IMR-90 (cell line): ENCODE measurements around the gene TGFA. TPM values are rescaled to one million over a fixed set of nuclear protein-coding genes. Genes with fewer than 3 reads are reported as not detected.

Experiments
- ATAC-seq: fragments of 200-7000 bp; cut with Tn5 transposase; 2 replicates; pipeline ENCODE4 v1.9.1; 2020; ENCODE audit warnings: low read depth, mild to moderate bottlenecking, moderate library complexity
- BruUV-seq: library from RNA; stranded (reverse); fragments of 400-500 nt; replicated peaks from 2 replicates; lab custom pipeline; 2021; lab: Mats Ljungman, UMichigan
- CTCF ChIA-PET: fragments of 300-600 bp; formaldehyde crosslinking; extraction: SDS; loops from one replicate; lab custom pipeline; 2021; ENCODE audit warnings: antibody characterized with exemption; lab: Yijun Ruan, JAX
- POLR2A ChIA-PET: fragments of 300-600 bp; sonication (Branson Sonifier 250); formaldehyde crosslinking; loops from one replicate; lab custom pipeline; 2022; ENCODE audit warnings: antibody characterized with exemption; ENCODE audit not compliant: unreplicated experiment; lab: Charles Lee
- DNase-seq: peaks from one replicate; pipeline ENCODE4 v3.0.0; 2013
- H2AFZ ChIP-seq: replicated peaks from 2 replicates; pipeline ENCODE3; 2013; ENCODE audit warnings: low read length, mild to moderate bottlenecking; ENCODE audit not compliant: poor library complexity
- H2AK5ac ChIP-seq: 2 replicates; pipeline ENCODE4 v1.6.1; 2013; ENCODE audit warnings: low read depth, low read length, inconsistent platforms
- H2AK9ac ChIP-seq: replicated peaks from 2 replicates; pipeline ENCODE3; 2013; ENCODE audit warnings: mild to moderate bottlenecking, low read depth, low read length, moderate library complexity; ENCODE audit not compliant: poor library complexity
- H2BK120ac ChIP-seq: 2 replicates; pipeline ENCODE4 v1.6.1; 2013; ENCODE audit warnings: low read depth, low read length, inconsistent platforms
- H2BK15ac ChIP-seq: 3 replicates; pipeline ENCODE4 v1.6.1; 2013; ENCODE audit warnings: low read depth, low read length, inconsistent platforms
- H2BK20ac ChIP-seq: 2 replicates; pipeline ENCODE4 v1.6.1; 2013; ENCODE audit warnings: low read depth, mild to moderate bottlenecking, inconsistent platforms, low read length, moderate library complexity
- H2BK5ac ChIP-seq: 2 replicates; pipeline ENCODE4 v1.6.1; 2013; ENCODE audit warnings: mild to moderate bottlenecking, low read depth, low read length, inconsistent platforms; ENCODE audit not compliant: poor library complexity, severe bottlenecking
- H3K14ac ChIP-seq: replicated peaks from 2 replicates; pipeline ENCODE4 v1.6.1; 2013; ENCODE audit warnings: low read depth, low read length, inconsistent platforms
- H3K18ac ChIP-seq: 2 replicates; pipeline ENCODE4 v1.6.1; 2013; ENCODE audit warnings: low read depth, low read length, control low read depth
- H3K23ac ChIP-seq: 2 replicates; pipeline ENCODE4 v1.6.1; 2013; ENCODE audit warnings: low read depth, low read length, inconsistent platforms
- H3K27ac ChIP-seq: 2 replicates; pipeline ENCODE4 v1.5.1; 2013; ENCODE audit warnings: mild to moderate bottlenecking, control low read depth, low read length; ENCODE audit not compliant: insufficient read depth
- H3K27me3 ChIP-seq: 2 replicates; pipeline ENCODE4 v1.6.1; 2013; ENCODE audit warnings: low read length; ENCODE audit not compliant: control insufficient read depth, insufficient read depth
- H3K36me3 ChIP-seq: 2 replicates; pipeline ENCODE4 v1.6.1; 2013; ENCODE audit warnings: low read length, mixed read lengths; ENCODE audit not compliant: control insufficient read depth, insufficient read depth
- H3K4ac ChIP-seq: 2 replicates; pipeline ENCODE4 v1.6.1; 2013; ENCODE audit warnings: low read depth, low read length, inconsistent platforms
- H3K4me1 ChIP-seq: 2 replicates; pipeline ENCODE4 v1.6.1; 2013; ENCODE audit warnings: low read length, mixed read lengths; ENCODE audit not compliant: control insufficient read depth, insufficient read depth
- H3K4me2 ChIP-seq: 2 replicates; pipeline ENCODE4 v1.6.1; 2013; ENCODE audit warnings: low read depth, mild to moderate bottlenecking, control low read depth, low read length, moderate library complexity
- H3K4me3 ChIP-seq: 2 replicates; pipeline ENCODE4 v1.5.1; 2013; ENCODE audit warnings: low read depth, mild to moderate bottlenecking, control low read depth, low read length, moderate library complexity; ENCODE audit not compliant: insufficient read depth
- H3K56ac ChIP-seq: 2 replicates; pipeline ENCODE4 v1.6.1; 2013; ENCODE audit warnings: low read length, inconsistent platforms; ENCODE audit not compliant: insufficient read depth; ENCODE audit errors: extremely low read depth
- H3K79me1 ChIP-seq, 2 experiments: 2 replicates each; pipeline ENCODE4 v1.6.1; 2013; ENCODE audit warnings: low read length in 2 of 2, inconsistent platforms in 1 of 2, low read depth in 1 of 2
- H3K9ac ChIP-seq: 2 replicates; pipeline ENCODE4 v1.6.1; 2013; ENCODE audit warnings: low read depth, low read length, control low read depth
- H3K9me1 ChIP-seq: 2 replicates; pipeline ENCODE4 v1.6.1; 2013; ENCODE audit warnings: low read length, inconsistent platforms; ENCODE audit not compliant: insufficient read depth
- H3K9me3 ChIP-seq: 2 replicates; pipeline ENCODE4 v1.6.1; 2013; ENCODE audit warnings: low read length; ENCODE audit not compliant: control insufficient read depth, insufficient read depth
- H4K20me1 ChIP-seq: 2 replicates; pipeline ENCODE4 v1.6.1; 2013; ENCODE audit warnings: low read length, inconsistent platforms; ENCODE audit not compliant: insufficient read depth
- H4K5ac ChIP-seq: 2 replicates; pipeline ENCODE4 v1.6.1; 2013; ENCODE audit warnings: mild to moderate bottlenecking, low read depth, low read length, control low read depth
- H4K8ac ChIP-seq, 2 experiments: 2 replicates each; pipeline ENCODE4 v1.6.1; 2013; ENCODE audit warnings: low read depth in 2 of 2, low read length in 2 of 2, control low read depth in 1 of 2, inconsistent platforms in 1 of 2
- H4K91ac ChIP-seq: 2 replicates; pipeline ENCODE4 v1.6.1; 2013; ENCODE audit warnings: low read depth, low read length, inconsistent platforms; ENCODE audit not compliant: insufficient read depth
- BHLHE40 ChIP-seq: fragments of 150-350 bp; IDR thresholded peaks from 2 replicates; pipeline ENCODE4 v1.6.1; 2016; ENCODE audit warnings: mild to moderate bottlenecking, low read depth, low read length
- CEBPB ChIP-seq: IDR thresholded peaks from 2 replicates; pipeline ENCODE4 v1.6.1; 2012; ENCODE audit warnings: low read depth, low read length, improper control_type of control experiment
- CHD1 ChIP-seq: IDR thresholded peaks from 2 replicates; pipeline ENCODE4 v1.6.1; 2012; ENCODE audit warnings: low read depth, low read length, improper control_type of control experiment
- CTCF ChIP-seq: conservative IDR thresholded peaks from 2 replicates; pipeline ENCODE4 v1.5.1; 2012; ENCODE audit warnings: mild to moderate bottlenecking, low read depth, low read length, improper control_type of control experiment
- FOS ChIP-seq: fragments of 150-350 bp; IDR thresholded peaks from 2 replicates; pipeline ENCODE4 v1.6.1; 2016; ENCODE audit warnings: low read depth, low read length
- MAFK ChIP-seq: IDR thresholded peaks from 2 replicates; pipeline ENCODE4 v1.6.1; 2012; ENCODE audit warnings: low read depth, low read length, improper control_type of control experiment
- MAZ ChIP-seq: IDR thresholded peaks from 2 replicates; pipeline ENCODE4 v1.6.1; 2012; ENCODE audit warnings: low read depth, mild to moderate bottlenecking, low read length, improper control_type of control experiment, moderate library complexity, borderline replicate concordance
- RAD21 ChIP-seq: IDR thresholded peaks from 2 replicates; pipeline ENCODE4 v1.6.1; 2012; ENCODE audit warnings: low read length, improper control_type of control experiment
- RCOR1 ChIP-seq: IDR thresholded peaks from 2 replicates; pipeline ENCODE4 v1.6.1; 2012; ENCODE audit warnings: mild to moderate bottlenecking, low read length, improper control_type of control experiment; ENCODE audit not compliant: insufficient replicate concordance
- SMC3 ChIP-seq: fragments of 150-350 bp; IDR thresholded peaks from 2 replicates; pipeline ENCODE4 v1.6.1; 2016; ENCODE audit warnings: low read depth, mild to moderate bottlenecking, antibody characterized with exemption, low read length, moderate library complexity
- WGBS, 2 experiments: methylation state at CpG; one replicate each; pipeline versions ENCODE4 v1.1.5 to v1.1.7; 2013; ENCODE audit warnings: missing lambda C conversion rate in 2 of 2; ENCODE audit not compliant: insufficient read length in 1 of 2; ENCODE audit errors: extremely low coverage in 2 of 2; 5-methylcytosine and 5-hydroxymethylcytosine counted together
- dilution Hi-C: fragments of 300-500 bp; cut with HindIII; formaldehyde crosslinking; loops from one replicate; pipeline ENCODE4 v1.14.3; 2018; ENCODE audit warnings: low sequenced_read_pairs; ENCODE audit not compliant: unreplicated experiment
- in situ Hi-C: fragments of 300-500 bp; cut with MboI; formaldehyde crosslinking; loops from 3 replicates; pipeline ENCODE4 v1.14.3; 2019; ENCODE audit warnings: low sequenced_read_pairs, inconsistent platforms, mixed read lengths
- intact Hi-C: fragments of 100-400 bp; cut with micrococcal nuclease; formaldehyde crosslinking; loops from 2 replicates; pipeline ENCODE4 v1.10.0; 2022
- polyA plus RNA-seq, 3 experiments: library from polyadenylated mRNA; depleted of rRNA; stranded (reverse); fragments of >200 nt; gene quantifications; 2 replicates each; pipeline ENCODE4 v1.2.3, GENCODE V29; 2012; ENCODE audit warnings: low replicate concordance in 1 of 3
- total RNA-seq: library from RNA; depleted of rRNA; stranded (reverse); fragments of >200 nt; gene quantifications from 2 replicates; pipeline ENCODE4 v1.2.3, GENCODE V29; 2012
- TF ChIP-seq, protein P1 (sequence below): fragments of 150-350 bp; IDR thresholded peaks from 2 replicates; pipeline ENCODE4 v1.6.1; 2016; ENCODE audit warnings: low read depth, mild to moderate bottlenecking, low read length, moderate library complexity, borderline replicate concordance

Gene TGFA
- total and polyA plus RNA-seq, 2 of the 4 experiments (the other 2 are of a cell fraction): not detected

DNA sequence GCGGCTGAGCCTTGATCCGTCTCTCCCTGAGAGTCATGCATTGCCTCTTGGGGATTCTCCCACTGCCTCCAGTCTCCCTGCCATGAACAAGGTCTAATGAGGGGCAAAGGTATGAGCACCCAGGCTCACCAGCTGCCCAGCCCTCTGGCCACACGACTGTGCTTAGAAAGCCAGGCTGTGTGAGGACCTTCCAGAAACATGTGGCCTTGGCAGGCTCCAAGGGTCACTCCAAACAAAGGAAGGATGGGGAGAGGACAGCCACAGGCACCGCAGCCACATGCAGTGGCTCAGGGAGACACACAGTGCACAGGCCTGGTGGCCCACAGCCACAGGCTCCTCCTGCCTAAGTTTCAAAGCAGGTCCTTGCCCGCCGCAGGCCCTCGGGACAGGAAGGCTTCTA lies 35.8 kb downstream of the TGFA start:
- 42% methylated on average over 2 of the region's 7 CpGs; no CpG with 5 or more reads in 1 of the 2 experiments for WGBS, 2 experiments
- in situ Hi-C loops (no loop called here), dilution Hi-C loops (no loop called here), intact Hi-C loops (no loop called here)
- Histone ChIP-seq H3K9me1 (no peaks in the 10 kb centered on the region), H3K4me1 (no peaks in the 10 kb centered on the region), H3K9me3 (no peaks in the 10 kb centered on the region), H2AK5ac (no peak overlapping the region), H3K56ac (no peak overlapping the region), H3K4me3 (no peak overlapping the region), H2BK20ac (no peak overlapping the region), H4K5ac (no peak overlapping the region), H3K23ac (no peak overlapping the region), H4K20me1 (no peaks in the 10 kb centered on the region), H2BK120ac (no peak overlapping the region), H2AFZ (no peak overlapping the region), H3K14ac (no peak overlapping the region), H2BK5ac (no peak overlapping the region), H4K8ac (no peak overlapping the region), H3K9ac (no peak overlapping the region), H3K18ac (no peak overlapping the region), H3K27me3 (peaks cover 3% of the 10 kb centered on the region), H2BK15ac (no peak overlapping the region), H3K36me3 (no peaks in the 10 kb centered on the region), H4K91ac (no peak overlapping the region), H3K4me2 (no peak overlapping the region), H3K4ac (no peak overlapping the region), H2AK9ac (peak overlapping the region; percentile 19), H3K27ac (no peak overlapping the region), H3K79me1 (no peaks in the 10 kb centered on the region)
- CTCF ChIA-PET: no interaction called here
- DNase-seq (no peak), ATAC-seq (no peak)
- POLR2A ChIA-PET: no interaction called here
- BruUV-seq: no TSS peak
- TF ChIP-seq MAFK (no peak), CHD1 (no peak), CEBPB (no peak), RAD21 (no peak), FOS (no peak), MAZ (no peak), RCOR1 (no peak), SMC3 (no peak), CTCF (no peak), BHLHE40 (no peak)
- TF ChIP-seq, protein P1, sequence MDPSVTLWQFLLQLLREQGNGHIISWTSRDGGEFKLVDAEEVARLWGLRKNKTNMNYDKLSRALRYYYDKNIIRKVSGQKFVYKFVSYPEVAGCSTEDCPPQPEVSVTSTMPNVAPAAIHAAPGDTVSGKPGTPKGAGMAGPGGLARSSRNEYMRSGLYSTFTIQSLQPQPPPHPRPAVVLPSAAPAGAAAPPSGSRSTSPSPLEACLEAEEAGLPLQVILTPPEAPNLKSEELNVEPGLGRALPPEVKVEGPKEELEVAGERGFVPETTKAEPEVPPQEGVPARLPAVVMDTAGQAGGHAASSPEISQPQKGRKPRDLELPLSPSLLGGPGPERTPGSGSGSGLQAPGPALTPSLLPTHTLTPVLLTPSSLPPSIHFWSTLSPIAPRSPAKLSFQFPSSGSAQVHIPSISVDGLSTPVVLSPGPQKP: no peak
